GM18505 (cell line): ENCODE data around the gene NAA10.
A peak's percentile ranks its signal among the peaks of the same experiment; 100 is the strongest.

ENCODE experiments used
- ATAC-seq: cut with Tn5 transposase; IDR thresholded peaks from one replicate; pipeline ENCODE4 v1.9.1; 2021; ENCODE audit not compliant: unreplicated experiment
- POLR2A ChIP-seq: IDR thresholded peaks from 4 replicates; pipeline ENCODE4 v1.6.1; 2011; ENCODE audit warnings: borderline replicate concordance; ENCODE audit not compliant: insufficient read depth, insufficient read length; ENCODE audit errors: extremely low read depth

The NAA10 gene

DNA sequence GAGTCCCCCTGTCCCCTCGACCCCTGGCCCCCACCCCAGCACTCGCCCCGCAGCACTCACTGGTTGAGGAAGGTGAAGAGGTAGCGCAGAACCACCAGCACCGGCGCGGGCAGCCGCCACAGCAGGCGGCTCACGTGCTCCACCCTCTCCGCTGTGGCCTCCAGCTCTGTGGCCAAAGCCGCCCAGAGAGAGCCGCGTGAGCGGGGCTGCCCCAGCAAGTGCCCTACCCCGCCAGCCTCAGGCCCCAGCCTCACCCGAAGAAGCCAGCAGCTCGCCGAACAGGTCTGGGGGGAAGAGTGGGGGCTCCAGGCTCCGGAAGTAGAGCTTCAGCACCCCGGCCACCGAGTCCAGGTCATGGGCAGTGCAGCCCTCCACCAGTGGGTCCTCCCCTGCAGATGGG is 24.4 kb downstream of the NAA10 start:
- ATAC-seq: no peak
- TF ChIP-seq POLR2A: no peak

DNA sequence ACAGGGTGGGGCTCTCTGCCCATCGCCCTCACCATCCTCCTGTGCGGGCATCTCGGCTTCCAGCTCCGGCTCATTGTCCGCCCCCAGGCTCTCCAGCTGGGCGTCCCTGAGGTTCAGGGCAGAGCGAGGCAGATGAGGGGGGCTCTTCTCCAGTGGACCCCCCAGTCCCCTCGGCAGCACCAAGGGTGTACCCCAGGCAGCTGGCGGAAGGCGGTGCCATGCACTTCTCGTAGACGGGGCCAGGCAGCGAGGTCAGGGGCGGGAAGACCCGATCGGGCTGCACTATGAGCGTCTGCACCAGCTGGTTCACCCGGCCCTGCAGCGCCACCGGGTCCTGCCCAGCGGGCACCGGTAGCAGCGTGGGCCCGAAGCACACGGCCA is 24.9 kb downstream of the NAA10 start:
- no peak for ATAC-seq

DNA sequence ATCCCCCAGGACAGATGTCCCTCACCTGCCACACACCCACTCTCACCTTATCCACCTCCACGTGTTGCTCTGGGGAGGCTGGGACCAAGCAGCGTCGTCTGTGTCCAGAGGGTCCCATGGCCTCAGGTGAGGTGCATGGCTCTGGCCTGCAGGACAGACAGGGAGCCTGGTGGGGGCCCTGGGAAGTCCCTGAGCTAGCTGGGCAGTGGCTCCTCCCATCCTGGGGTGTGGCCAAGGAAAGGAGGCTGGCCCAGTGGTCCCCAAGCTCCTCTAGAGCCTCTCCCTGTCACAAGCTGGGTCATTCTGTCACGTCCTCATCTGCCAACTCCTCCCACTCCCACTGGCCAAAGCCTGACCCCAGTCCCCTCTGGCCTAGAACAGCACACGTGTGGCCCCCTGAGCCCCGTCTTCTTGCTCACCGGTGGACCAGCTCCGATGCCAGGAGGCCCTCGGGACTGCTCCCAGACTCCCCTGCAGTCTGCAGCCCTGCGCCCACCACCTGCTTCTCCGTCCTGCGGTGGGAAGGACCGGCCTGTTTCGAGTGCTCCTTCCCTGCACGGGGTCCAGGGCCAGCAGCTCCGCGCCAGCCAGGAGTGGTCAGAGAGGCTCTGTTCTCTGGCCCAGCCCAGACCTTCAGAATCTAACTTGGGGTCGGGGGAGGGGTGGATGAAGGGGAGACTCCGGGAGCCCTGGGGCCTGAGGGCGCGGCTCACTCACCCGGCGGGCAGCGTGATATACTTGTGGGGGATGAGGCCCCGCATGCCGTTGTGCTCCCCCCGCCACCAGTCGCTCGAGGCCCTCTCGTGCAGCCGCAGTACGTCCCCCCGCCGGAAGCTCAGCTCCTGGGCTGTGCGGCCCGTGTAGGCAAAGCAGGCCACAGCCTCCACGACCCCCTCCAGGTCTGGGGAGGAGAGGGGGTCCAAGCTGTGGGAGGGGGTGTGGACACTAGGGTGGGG is 25.5 kb downstream of the NAA10 start:
- no peak for TF ChIP-seq POLR2A
- no peak for ATAC-seq

More for the DNA sequence above, 24.9 kb downstream of the NAA10 start:
- TF ChIP-seq POLR2A: no peak

DNA sequence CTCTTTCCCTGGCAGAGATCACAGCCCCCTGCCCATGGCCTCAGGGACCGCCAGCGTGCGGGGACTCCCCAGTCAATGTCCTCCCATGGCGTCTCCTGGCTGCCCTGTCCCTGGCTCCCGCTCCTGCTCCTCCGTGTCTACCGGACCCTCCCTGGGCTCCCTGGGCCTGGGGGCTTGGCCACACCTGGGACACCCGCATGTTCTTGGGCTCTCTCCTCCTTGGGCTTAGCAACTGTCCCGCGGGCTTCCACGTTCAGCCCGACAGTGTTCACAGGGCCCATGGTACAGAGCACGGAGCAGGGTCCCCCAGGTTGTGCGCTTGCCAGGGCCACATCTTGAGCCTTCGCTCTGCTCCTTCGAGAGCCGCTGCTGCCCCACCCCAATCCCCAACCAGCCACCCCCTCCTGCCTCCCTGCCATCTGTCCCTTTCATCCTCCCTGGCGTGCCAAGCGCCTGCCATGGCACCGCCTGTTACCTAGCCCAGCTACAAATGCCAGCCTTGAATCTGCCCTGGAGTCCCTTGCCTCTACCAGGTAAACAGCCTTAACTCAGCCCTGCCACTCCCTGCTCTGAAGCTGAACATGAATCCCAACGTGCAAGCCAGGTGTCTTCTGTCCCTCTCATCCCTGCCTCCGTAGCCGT is 26.5 kb downstream of the NAA10 start:
- no peak for ATAC-seq
- no peak for TF ChIP-seq POLR2A

DNA sequence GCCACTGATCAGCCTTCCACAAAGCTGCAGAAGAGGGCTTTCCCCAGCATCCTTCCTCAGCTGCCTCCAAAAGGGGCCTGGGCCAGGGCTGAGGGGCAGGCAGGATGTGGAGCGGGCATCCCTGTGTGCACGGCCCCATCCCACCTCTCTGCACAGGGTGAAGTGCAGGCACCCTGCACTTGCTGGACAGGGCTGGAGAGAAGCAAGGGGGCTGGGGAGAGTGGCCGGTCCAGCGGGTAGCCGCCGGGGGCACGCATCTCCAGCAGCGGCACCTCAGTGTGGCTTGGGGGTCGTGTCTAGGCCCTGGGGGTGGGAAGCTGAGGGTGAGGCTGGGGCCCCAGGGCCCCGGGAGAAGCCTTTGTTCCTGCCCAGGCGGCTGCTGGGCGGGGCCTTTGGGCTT is 27.4 kb downstream of the NAA10 start:
- no peak for ATAC-seq
- TF ChIP-seq POLR2A: no peak

DNA sequence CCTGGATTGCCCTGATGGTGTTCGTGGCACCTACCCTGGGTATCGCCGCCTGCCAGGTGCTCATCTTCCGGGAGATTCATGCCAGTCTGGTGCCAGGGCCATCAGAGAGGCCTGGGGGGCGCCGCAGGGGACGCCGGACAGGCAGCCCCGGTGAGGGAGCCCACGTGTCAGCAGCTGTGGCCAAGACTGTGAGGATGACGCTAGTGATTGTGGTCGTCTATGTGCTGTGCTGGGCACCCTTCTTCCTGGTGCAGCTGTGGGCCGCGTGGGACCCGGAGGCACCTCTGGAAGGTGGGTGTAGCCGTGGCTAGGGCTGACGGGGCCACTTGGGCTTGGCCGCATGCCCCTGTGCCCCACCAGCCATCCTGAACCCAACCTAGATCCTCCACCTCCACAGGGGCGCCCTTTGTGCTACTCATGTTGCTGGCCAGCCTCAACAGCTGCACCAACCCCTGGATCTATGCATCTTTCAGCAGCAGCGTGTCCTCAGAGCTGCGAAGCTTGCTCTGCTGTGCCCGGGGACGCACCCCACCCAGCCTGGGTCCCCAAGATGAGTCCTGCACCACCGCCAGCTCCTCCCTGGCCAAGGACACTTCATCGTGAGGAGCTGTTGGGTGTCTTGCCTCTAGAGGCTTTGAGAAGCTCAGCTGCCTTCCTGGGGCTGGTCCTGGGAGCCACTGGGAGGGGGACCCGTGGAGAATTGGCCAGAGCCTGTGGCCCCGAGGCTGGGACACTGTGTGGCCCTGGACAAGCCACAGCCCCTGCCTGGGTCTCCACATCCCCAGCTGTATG is 28.5 kb downstream of the NAA10 start:
- no peak for ATAC-seq
- TF ChIP-seq POLR2A: peak; percentile 0

DNA sequence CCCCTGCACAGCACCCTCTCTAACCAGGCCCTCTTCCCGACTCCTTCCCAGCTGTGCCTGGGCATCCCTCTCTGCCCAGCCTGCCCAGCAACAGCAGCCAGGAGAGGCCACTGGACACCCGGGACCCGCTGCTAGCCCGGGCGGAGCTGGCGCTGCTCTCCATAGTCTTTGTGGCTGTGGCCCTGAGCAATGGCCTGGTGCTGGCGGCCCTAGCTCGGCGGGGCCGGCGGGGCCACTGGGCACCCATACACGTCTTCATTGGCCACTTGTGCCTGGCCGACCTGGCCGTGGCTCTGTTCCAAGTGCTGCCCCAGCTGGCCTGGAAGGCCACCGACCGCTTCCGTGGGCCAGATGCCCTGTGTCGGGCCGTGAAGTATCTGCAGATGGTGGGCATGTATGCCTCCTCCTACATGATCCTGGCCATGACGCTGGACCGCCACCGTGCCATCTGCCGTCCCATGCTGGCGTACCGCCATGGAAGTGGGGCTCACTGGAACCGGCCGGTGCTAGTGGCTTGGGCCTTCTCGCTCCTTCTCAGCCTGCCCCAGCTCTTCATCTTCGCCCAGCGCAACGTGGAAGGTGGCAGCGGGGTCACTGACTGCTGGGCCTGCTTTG is 29.2 kb downstream of the NAA10 start:
- TF ChIP-seq POLR2A: no peak
- no peak for ATAC-seq

DNA sequence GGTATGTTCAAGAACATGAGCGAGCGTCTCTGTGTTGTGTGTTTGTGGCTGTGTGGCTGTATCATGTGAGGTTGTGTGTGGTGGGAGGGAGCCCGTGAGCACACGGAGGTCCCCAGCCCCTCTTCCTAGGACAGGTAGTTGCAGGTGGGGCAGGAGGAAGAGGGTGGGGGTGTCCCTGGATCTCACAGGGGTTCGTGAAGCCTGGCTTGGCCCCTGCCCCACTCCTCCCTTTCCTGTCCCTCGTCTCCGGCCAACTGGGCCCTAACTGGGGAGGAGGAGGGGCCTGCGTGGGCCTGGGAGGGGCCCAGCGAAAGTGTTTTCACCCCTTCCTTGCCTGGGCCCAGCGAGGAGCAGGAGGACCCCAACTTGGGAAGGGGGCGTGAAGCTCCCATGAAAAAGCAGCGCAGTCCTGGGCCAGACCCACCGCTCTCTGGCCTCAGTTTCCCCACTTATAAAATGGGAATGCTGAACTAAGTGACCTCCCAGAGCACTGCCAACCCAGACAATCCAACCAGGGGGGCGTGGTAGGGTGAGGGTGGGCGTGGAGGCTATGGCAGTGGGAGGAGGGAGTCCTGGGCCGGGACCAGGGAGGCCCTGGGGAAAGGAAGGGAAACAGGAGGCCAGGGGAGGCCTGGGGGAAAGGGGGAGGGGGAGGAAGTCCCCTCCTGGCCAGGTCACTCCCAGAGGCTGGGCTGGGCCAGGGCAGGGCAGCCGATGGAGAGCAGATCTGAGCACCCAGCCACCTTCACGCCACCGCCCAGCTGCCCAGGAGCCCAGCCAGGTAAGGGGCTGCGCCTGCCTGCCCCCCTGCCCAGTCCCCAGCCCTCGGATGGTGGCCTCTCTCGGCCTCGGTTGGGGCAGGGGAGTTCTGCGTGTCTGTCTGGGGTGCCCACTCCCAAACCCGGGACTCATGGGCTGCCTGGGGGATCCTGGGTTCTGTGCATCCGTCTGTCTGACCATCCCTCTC is 30.6 kb downstream of the NAA10 start, which contains the start of gene AVPR2:
Gene AVPR2, plus strand, starts transcription at position 683 of the 967 bp plus-strand sequence. CDS start 473 bp downstream, outside the sequence.
- no peak for TF ChIP-seq POLR2A
- ATAC-seq: no peak

DNA sequence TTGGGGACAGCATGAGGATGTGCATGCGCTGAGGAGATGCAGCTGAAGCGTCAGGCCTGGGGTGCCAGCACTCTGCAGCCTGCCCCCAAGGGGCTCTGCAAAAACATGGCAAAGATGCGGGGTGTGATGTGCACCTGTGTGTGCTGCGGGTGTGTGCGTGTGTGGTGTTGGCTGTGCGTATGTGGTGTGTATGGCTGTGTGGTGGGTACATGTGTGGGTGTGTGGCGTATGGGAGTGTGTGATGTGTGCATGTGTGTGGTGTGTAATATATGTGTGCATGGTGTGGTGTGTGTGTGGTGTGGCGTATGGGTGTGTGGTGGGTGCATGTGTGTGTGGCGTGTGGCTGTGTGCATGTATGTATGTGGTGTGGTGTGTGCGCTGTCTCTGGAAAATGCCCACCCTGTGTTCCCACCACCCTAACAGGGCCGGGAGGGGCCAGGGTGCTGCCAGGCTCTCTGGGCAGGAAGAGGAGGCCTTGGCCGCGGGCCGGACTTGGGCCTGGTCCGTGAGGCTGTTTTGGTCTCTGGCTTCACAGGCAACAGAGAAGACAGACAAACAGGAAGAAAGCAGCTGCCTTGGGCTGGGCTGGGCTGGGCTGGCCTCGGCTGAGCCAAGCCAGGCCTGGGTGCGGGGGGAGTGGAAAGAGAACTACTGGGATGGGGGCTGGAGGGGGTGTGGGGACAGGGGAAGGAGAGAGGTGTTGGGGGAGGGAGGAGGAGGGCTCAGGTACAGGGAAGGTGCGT is 31.4 kb downstream of the NAA10 start:
- TF ChIP-seq POLR2A: no peak
- no peak for ATAC-seq

DNA sequence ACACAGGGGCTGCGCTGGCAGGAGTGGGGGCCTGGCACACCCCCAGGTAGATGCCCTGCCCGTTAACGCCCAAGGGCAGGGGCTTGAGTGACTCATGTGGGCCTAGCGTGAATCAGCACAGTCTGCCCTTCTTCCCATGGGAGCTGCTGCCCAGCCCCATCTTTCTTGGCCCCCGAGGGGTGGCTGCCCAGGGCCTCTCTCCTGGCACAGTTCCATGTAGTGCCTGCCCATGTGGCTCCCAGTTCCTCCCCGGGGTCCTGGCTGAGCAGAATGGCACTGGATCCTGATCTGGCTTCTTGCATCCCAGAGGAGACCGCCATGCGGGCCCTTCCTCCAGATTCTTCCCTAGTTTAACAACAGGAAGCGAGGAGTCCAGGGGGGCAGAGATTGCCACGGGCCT is 32.5 kb downstream of the NAA10 start:
- TF ChIP-seq POLR2A: no peak
- ATAC-seq: no peak

DNA sequence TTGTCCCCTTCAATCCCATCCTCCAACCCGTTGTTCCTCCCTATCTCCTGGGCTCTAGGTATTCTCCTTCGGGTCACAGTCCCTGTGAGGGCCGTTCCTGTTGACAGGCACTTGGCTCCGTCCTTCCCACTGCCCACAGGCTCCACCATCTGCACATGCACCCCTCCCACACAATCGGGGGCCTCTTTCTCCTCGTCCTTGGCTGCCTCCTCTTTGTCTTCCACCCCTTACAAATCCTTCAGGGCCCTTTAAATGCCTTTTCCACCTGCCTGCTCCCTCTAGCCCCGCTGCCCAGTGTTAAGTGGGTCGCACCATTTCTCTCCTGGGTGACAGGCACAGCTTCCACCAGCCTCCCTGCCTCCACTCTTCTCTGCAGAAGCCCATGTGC is 33.1 kb downstream of the NAA10 start:
- ATAC-seq: no peak
- no peak for TF ChIP-seq POLR2A
